Subcutaneous adipose tissue (tissue), 4 donors: ENCODE results near the gene GALNT14. TPM values are rescaled to one million over a fixed set of nuclear protein-coding genes. Genes with fewer than 3 reads are reported as not detected.

Source experiments
- CTCF ChIP-seq: fragments of 450-650 bp; IDR thresholded peaks from one replicate; pipeline ENCODE4 v1.5.1; 2016; ENCODE audit warnings: low read depth, mild to moderate bottlenecking, control low read depth, antibody characterized with exemption, moderate library complexity
- total RNA-seq, 4 donors: library from RNA; depleted of rRNA; stranded (reverse); fragments of >200 nt; gene quantifications; one replicate each; pipeline ENCODE4 v1.1.0, GENCODE V29; 2016

Gene GALNT14
- total RNA-seq, 4 donors from 2014 or later: 0.66 to 1.1 (median 0.90) TPM

- no peak for TF ChIP-seq CTCF
Observed at GRCh38 chr2:31141443-31142085, 3.3 kb upstream of the GALNT14 start.

GRCh38 chr2:31140151-31140550, 1.9 kb upstream of the GALNT14 start:
- TF ChIP-seq CTCF: no peak

GRCh38 chr2:31139671-31140070, 1.4 kb upstream of the GALNT14 start:
- no peak for TF ChIP-seq CTCF

- TF ChIP-seq CTCF: no peak
Observed at GRCh38 chr2:31137211-31138036, 816 bp downstream of the GALNT14 start.

- no peak for TF ChIP-seq CTCF
Observed at GRCh38 chr2:31136732-31137131, 1.5 kb downstream of the GALNT14 start.

GRCh38 chr2:31136000-31136399, 2.2 kb downstream of the GALNT14 start:
- TF ChIP-seq CTCF: no peak

GRCh38 chr2:31134480-31134879, 3.8 kb downstream of the GALNT14 start:
- no peak for TF ChIP-seq CTCF
